HG02970 (cell line): Measurements from ENCODE around the gene CRY1.
"Not testable (repeated sequence)": the region's sequence is repeated elsewhere in the genome, so short reads cannot be mapped to it uniquely, and the experiment has no call there.

Experiments
- ATAC-seq: cut with Tn5 transposase; IDR thresholded peaks from one replicate; pipeline ENCODE4 v1.9.1; 2021; ENCODE audit warnings: mild to moderate bottlenecking, moderate library complexity, moderate number of reproducible peaks; ENCODE audit not compliant: unreplicated experiment, low FRiP score

The CRY1 gene

DNA sequence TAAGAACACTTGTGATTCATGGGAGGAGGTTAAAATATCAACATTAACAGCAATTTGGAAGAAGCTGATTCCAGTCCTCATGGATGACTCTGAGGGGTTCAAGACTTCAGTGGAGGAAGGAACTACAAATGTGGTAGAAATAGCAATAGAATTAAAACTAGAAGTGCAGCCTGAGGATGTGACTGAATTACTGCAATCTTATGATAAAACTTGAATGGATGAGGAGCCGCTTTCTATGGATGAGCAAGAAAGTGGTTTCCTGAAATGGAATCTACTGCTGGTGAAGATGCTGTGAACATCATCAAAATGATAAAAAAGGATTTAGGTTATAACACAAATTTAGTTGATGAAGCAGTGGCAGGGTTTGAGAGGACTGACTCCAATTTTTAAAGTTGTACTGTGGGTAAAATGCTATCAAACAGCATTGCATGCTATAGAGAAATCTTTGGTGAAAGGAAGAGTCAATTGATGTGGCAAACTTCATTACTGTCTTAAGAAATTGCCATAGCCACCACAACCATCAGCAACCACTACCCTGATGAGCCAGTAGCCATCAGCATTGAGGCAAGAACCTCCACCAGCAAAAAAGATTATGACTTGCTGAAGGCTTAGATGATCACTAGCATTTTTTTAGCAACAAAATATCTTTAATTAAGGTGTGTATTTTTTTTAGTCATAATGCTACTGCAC lies 80.5 kb downstream of the CRY1 start:
- ATAC-seq, result no peak

DNA sequence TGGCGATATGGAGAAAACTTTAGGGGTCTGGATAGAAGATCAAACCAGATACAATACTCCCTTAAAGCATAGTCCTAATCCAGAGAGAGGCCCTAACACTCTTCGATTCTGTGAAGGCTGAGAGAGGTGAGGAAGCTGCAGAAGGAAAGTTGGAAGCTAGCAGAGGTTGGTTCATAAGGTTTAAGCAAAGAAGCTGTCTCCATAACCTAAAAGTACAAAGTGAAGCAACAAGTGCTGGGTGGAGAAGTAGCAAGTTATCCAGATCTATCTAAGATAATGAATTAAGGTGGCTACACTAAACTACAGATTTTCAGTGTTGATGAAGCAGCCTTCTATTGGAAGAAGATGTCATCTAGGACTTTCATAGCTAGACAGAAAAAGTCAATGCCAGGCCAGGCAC lies 81.8 kb downstream of the CRY1 start:
- no peak for ATAC-seq

DNA sequence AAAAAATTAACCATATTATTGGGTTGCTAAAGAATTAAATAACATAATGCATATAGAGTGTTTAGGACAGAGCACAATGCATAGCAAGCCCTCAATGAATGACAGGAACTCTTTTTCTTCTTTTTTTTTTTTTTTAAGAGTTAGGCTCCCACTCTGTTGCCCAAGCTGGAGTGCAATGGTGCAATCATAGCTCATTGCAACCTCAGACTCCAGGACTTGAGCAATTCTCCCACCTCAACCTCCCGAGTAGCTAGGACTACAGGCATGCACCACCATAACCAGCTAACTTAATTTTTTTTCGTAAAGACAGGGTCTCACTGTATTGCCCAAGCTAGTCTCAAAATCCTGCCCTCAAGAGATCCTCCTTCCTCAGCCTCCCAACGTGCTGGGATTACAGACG lies 85.9 kb downstream of the CRY1 start:
- ATAC-seq, result no peak

DNA sequence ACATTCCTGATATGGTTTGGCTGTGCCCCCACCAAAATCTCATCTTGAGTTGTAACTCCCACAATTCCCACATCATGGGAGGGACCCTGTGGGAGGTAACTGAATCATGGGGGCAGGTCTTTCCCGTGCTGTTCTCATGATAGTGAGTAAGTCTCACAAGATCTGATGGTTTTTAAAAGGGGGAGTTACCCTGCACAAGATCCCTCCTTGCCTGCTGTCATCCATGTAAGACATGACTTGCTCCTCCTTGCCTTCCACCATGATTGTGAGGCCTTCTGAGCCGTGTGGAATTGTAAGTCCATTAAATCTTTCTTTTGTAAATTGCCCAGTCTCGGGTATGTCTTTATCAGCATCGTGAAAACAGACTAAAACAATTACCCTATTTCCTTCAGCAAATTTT lies 90.7 kb downstream of the CRY1 start:
- ATAC-seq, result not testable (repeated sequence)

DNA sequence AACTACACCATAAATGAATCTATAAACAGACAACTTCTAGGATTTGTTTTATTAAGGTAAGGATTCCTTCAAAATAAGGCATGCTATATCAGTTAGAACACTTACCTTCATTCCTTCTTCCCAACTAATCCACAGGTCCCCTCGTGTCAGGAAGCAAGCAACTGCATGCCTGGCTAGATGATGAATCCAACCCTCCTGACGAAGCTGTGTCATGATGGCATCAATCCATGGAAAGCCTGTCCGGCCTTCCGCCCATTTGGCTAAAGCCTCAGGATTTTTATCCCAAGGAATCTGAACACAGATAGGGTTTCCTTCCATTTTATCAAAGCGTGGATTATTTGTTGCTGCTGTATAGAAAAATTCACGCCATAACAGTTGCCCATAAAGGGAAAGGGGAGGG lies 93.9 kb downstream of the CRY1 start:
- ATAC-seq, result no peak

DNA sequence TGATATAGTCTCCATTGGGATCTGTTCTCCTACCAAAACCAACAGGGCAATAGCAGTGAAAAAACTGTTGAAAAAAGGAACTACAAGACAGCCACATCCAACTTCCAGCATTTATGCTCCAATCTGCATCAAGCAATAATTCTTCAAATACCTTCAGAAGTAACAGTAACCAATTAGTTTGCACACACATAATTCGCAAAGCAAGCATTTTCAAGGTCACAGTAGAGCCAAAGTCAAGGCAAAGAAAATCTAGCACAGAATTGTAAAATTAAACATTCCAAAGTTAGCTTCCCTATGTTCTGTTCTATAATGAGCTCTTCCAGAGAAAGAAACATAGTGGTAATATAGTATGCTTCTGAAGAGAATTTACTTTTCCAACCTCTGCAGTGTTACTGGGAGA lies 95.4 kb downstream of the CRY1 start:
- ATAC-seq, result no peak

DNA sequence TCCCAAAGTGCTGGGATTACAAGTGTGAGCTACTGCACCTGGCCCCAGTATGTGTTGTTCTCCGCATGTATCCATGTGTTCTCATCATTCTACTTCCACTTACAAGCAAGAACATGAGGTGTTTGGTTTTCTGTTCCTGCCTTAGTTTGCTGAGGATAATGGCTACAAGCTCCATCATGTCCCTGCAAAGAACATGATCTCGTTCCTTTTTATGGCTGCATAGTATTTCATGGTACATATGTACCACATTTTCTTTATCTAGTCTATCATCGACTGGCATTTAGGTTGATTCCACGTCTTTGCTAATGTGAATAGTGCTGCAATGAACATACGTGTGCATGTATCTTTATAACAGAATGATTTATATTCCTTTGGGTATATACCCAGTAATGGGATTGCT lies 97.2 kb downstream of the CRY1 start:
- not testable (repeated sequence) for ATAC-seq

DNA sequence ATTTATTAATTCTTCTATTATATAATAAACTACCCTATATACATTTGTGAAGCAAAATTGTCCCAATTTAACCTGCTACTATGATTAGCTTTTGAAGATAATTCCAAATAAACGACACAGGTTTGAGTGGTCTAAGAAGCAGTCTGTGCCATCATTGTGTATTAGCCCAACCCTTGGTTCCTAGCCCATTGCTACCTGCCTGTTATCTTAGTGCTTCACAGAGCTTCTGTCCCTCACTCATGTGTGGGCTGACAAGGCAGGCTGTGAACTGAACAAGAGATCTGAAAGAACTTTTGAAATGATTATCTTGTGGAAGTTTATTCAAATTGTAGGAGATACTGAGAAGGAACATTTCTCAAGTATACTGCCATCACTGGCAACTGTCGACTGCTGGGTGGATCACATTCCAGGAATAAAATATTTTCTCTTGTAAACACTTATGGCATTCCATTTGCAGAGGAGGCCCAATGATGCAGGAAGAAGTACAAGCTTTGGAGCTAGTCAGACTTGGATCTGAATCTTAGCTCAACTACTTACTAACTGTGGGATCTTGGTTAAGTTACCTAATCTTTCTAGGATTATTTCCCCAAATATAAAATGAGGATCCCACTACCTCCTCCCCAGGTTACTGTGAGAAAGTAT lies 98.6 kb downstream of the CRY1 start:
- ATAC-seq, result no peak

DNA sequence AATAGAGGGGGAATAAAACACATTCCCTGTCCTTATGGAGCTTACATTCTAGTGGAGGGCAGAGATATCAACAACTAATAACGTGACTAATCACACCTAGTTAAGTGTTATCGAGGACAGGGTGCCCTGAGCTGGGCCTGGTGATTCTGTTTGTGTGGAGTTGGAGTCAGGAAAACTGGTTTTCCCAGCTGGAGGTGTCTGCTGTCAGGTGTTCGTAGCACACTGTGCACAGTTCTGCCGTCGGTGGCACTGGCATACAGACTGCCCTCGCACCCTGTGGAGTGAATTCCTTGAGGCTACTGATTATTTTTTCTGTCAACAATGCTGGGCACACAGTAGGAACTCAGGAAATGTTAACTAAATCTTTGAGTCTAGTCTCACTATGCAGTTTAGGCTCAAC lies 105.5 kb downstream of the CRY1 start:
- ATAC-seq, result no peak

DNA sequence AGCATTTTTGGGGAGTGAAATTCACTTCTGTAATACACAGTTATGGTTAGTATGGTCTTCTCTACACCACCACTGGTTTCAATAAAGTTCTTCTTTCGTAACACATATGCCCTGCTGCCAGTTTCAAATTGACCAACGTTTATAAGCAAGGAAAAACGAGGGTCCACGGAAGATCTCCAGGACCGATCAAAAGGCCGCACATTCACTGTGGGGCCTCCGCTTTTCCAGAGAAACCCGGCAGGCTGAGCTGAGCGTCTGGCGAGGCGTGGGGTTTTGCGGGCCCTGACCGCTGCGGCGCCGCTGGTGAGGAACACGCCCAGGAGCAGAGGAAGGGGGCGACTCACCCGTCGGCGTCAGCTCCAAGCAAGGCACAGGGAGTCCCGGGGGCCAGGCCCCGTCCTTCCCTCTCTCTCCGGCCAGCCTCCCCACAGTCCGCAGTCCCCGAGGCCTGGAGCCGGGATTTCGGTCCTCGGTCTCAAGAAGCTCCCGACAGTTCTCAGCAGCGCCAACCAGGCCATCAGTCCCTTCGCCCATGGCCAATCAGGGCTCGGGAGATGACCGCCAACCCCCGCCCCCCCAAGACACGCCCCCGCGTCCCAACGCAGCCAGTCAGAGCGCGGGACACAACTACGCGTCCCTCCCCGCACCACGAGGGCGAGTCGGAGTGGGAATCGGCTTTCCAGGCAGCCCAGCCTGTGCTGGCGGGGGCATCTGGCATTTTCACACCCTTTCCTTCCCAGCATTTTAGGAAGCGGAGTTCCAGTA lies 106.5 kb downstream of the CRY1 start, which contains the start of gene MTERF2:
Gene MTERF2 (minus strand): TSS at position 522 of the 765 bp plus-strand sequence. CDS start 8,432 bp downstream, outside the sequence.
- peak; percentile 89 for ATAC-seq

DNA sequence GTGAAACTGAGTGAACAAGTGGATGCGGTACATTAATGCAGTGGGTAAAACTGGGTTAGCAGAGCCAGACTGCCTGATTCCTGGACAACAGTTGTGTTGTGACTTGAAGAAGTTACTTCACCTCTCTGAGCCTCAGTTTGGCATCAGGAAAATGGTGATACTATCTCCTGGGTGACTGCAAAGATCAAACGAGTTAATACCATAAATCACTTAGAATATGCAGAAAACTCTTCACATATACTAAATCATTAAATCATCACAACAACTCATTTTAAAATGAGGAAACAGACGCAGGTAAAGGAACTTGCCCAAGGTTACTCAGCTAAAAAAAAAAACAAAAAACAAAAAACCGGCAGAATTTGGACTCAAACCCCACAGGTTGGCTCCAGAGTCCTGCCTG lies 107.2 kb downstream of the CRY1 start:
- no peak for ATAC-seq

DNA sequence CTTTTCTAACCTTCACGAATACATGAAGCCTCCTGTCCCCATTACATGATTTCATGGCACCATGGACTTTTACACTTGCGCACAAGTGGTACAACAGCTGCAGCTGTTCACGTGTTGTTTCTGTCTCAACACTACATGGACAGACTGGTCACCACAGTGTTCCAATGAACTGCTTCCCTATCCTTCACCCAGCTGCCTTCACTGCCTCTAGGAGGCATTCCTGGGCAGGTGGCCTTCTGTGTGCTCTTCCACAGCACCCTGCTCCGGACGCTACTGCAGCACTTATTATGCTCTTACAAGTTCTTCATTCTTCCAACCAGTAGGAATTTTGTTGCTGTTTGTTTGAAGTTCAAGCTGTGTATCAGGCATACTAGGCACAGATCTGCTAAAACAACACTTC lies 107.9 kb downstream of the CRY1 start:
- ATAC-seq, result no peak

DNA sequence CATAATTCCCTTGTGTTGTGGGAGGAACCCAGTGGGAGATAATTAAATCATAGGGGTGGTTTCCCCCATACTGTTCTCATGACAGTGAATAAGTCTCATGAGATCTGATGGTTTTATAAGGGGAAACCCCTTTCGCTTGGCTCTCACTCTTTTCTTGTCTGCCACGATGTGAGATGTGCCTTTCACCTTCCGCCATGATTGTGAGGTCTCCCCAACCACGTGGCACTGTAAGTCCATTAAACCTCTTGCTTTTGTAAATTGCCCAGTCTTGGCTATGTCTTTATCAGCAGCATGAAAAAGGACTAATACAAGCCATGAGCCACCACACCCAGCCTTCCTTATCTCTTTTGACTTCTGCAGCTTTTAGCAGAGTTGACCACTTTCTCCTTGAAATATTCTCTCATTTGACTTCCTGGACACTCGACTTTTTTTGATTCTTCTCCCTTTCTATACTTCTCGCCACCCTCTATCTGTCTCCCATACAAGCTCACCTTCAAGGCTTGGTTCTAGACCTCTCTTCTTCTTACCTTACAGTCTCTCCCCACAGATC lies 108.7 kb downstream of the CRY1 start:
- no peak for ATAC-seq

DNA sequence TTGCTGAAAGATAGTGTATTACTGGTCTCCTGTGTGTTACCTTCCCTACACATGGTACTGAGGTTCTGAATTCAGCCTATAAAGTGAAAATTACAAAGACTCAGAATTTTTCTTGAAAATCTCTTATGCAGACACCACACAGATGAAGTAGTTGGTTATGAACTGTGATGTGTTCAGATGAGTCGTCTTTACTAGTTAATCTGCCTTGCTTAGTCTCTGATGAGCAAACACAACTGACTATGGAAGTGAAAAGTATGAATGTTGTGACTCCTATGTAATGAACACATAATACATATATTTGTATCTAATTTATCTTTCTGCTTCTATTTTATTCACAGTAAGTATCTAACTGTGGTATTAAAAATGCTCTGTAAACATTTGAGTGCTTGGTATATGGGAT lies 111.1 kb downstream of the CRY1 start:
- no peak for ATAC-seq

DNA sequence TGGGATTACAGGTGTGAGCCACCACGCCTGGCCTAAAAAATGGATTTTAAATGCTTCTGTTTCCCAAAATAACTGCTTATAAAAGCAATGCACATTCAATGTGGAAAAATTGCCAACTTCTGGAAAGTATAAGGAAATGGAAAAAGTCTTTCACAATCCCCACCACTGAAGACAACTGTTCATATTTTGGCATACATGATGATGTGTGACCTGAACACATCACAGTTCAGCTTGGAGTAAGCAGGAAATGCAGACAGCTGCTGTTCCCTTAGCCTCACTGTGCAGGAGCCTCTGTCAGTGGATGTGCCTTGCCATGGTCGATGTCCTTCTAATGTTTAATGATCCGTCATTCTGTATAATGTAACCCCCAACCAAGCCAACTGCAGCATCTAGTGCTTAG lies 111.6 kb downstream of the CRY1 start:
- no peak for ATAC-seq

DNA sequence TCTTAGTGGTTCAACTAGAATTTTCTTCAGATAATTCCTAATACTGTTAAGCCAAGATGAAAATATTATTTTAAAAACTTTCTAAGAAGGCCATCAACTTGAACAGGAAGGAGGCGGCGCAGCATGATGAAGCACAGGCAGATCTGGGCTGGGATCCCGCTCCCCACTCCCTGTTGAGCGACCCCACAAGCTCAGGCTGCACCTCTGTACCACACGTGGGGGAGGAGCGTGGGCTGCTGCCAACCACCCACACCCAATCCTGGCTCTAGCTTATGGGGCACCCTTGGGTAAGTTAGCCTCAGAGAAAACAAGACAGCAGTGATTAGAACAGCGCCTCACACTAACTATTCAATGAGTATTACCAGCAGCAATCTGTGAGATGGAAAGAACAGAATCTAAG lies 112.4 kb downstream of the CRY1 start:
- no peak for ATAC-seq

DNA sequence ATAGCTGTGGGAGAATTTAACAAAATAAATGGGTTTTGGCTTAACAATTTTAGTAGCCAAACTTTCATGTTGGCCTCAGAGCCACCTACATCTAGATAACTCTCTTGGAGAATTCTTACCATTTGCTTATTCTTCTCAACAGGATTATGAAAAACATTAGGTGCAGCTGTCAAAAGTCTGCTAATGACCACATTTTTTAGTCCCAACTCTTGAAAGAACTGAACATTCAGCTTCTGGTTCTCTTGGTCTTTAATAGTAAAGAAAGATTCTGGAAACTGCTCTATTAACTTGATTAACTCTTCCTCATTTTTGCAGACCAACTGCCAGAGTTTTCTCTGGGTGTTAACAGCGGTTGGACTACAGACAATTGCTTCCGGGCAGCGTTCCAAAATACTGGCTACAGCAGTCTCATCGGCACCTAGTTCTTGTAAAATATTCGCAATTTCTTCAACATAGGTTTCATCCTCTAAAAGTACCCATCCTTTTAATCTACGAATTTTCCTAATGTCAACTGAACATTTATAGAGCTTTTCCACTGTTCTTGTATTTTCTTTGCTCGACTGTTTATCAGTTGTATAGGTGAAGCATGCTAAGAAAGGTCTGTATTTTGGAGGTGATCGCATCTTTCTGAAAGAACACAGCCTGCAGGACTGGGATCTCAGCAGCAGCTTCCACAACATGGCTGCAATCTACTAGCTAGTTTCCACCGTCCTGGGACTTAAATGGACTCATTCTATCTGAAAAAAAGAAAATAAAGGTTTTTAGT lies 115.1 kb downstream of the CRY1 start:
- no peak for ATAC-seq

DNA sequence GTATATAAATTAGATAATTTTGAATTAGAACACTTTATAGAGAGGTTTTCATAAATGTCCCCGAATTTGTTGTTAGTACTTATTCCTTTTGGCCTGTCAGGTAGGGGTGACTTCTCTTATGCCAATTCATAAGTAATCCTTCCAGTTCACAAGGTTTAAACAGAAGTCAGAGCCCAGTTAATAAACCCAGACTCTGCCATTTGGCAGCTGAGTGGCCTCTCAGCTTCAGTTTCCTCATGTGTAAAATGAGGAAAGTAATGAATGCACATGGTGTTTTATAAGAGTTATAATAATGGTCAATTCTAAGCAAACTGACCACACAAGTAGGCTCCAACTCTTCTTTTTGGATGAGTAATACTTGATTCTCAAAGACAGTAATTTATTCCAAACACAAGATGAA lies 116.7 kb downstream of the CRY1 start:
- ATAC-seq, result no peak

DNA sequence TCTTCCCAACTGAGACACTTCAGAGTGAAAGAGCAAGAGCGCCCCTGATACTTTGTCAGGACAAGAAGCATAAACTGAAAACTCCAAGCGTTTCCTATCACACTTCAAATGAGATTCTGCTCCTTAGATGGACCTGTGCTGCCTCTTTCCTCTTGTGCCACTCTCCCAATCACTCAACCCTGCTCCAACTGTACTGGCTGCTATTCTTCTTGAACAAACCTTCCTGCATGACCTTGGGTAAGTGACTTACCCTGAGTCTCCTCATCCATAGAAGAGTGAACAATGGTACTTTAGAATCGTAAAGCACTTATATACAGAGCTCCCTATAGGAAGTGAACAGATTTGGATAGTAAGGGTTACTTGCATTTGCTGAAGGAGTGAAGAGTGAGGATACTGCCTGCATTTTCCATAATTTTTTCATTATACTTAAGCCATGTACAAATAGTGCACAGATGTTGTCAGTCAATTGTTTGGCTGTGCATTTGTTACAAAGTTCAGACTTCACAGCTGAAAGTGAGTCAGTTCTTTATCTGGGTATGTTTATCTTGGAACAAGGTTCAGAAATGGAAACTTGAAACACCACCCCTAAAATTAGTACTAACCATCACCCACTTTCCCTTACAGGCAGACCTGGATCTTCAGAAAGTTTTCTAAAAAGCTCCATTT lies 117.2 kb downstream of the CRY1 start:
- ATAC-seq, result no peak

DNA sequence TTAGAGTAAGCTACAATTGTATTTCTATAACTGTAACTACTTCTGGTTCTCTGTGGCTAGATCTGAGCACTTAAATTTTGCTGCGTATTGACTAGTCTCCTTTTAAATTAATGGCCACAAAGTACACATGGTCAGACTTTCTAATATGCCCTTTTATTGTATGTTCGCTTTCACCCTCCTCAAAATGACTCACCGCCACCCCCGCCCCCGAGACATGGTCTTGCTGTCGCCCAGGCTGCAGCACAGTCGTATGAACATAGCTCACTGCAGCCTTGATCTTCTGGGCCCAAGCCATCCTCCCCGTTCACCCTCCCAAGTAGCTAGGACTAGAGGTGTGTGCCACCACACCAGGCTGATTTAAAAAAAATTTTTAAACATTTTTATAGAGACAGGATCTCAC lies 118.3 kb downstream of the CRY1 start:
- no peak for ATAC-seq
